Tibial nerve (tissue), 4 donors: ENCODE measurements around the gene EFNA3.
A peak's percentile ranks its signal among the peaks of the same experiment; 100 is the strongest.

Experiments used
- CTCF ChIP-seq, 5 experiments: fragments of 200-600 bp in 3 of 5; fragments of 450-650 bp in 2 of 5; sonication (generic) in 3 of 5; IDR thresholded peaks; one replicate each; pipeline ENCODE4 v1.5.1; 2016 to 2019; ENCODE audit warnings: antibody characterized with exemption in 5 of 5, mild to moderate bottlenecking in 3 of 5, moderate library complexity in 2 of 5
- EP300 ChIP-seq, 2 donors: sonication (generic); formaldehyde crosslinking; IDR thresholded peaks; one replicate each; pipeline ENCODE4 v1.6.1; 2017; ENCODE audit warnings: antibody characterized with exemption in 2 of 2, mild to moderate bottlenecking in 1 of 2
- POLR2A ChIP-seq, 2 donors: fragments of 450-650 bp; IDR thresholded peaks; one replicate each; pipeline ENCODE4 v1.6.1; 2017; ENCODE audit warnings: antibody characterized with exemption in 2 of 2, mild to moderate bottlenecking in 2 of 2, moderate library complexity in 2 of 2

GRCh38 chr1:155093911-155094621 is 15.4 kb downstream of the EFNA3 start:
- TF ChIP-seq CTCF (IDR thresholded peaks at IDR 0.05) (peak; percentile 15 to 53 (median 33)), EP300 (IDR thresholded peaks at IDR 0.05) (no peak), POLR2A (IDR thresholded peaks at IDR 0.05) (no peak)
